GM12891 (cell line): ENCODE results near the gene CDH13.

ENCODE experiments used
- POLR2A ChIP-seq: IDR thresholded peaks from 2 replicates; pipeline ENCODE4 v1.6.1; 2011; ENCODE audit warnings: low read depth, low read length, control low read depth
- POLR2AphosphoS5 ChIP-seq: IDR thresholded peaks from 2 replicates; pipeline ENCODE4 v1.6.1; 2011; ENCODE audit warnings: low read depth, low read length, control low read depth
- POU2F2 ChIP-seq: IDR thresholded peaks from 2 replicates; pipeline ENCODE4 v1.6.1; 2011; ENCODE audit warnings: low read depth, mild to moderate bottlenecking, control low read depth, low read length, moderate library complexity
- SPI1 ChIP-seq: IDR thresholded peaks from 2 replicates; pipeline ENCODE4 v1.6.1; 2011; ENCODE audit warnings: low read depth, low read length, control low read depth
- TAF1 ChIP-seq: IDR thresholded peaks from 2 replicates; pipeline ENCODE4 v1.6.1; 2011; ENCODE audit warnings: low read depth, low read length, control low read depth

GRCh38 chr16:82852388-82853008 is 225.7 kb downstream of the CDH13 start:
- no peak for TF ChIP-seq TAF1
- TF ChIP-seq POLR2A: no peak
- no peak for TF ChIP-seq POLR2AphosphoS5
- no peak for TF ChIP-seq SPI1
- TF ChIP-seq POU2F2: no peak
